NCI-H526 (cell line): Measurements from ENCODE around the gene RAB42.
"Not testable (repeated sequence)": the region's sequence is repeated elsewhere in the genome, so short reads cannot be mapped to it uniquely, and the experiment has no call there.

Experiments
- DNase-seq, 2 experiments: peaks; one replicate each; lab custom pipeline; 2025; lab: John Stamatoyannopoulos, UW

RAB42 gene

GRCh38 chr1:28591708-28592320 is at the start of gene RAB42:
Gene RAB42 (plus strand): TSS chr1:28592265. CDS start chr1:28592512, 247 bp downstream.
- peak in 1 of 2 experiments; percentile 42 for DNase-seq

- no peak for DNase-seq
These were observed 46.8 kb upstream of the RAB42 start for GRCh38 chr1:28545246-28545628.

GRCh38 chr1:28548318-28548717 is 43.7 kb upstream of the RAB42 start:
- no peak for DNase-seq

DNA sequence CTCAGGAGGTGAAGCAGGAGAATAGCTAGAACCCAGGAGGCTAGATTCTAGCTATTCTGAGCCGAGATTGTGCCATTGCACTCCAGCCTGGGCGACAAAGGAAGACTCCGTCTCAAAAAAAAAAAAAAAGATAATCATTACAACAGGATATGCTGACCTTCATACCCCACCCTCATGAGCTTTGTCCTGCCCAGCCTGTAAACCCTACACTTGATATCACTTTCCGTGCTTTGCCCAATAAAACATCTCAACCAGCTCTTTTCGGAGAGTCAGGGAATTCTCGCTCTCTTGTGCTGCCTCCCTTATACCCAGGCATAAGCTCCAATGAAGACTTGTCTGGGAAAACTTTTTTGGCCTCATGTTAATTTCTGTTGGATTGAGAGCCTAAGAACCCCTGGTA is 40.7 kb upstream of the RAB42 start:
- no peak for DNase-seq

DNA sequence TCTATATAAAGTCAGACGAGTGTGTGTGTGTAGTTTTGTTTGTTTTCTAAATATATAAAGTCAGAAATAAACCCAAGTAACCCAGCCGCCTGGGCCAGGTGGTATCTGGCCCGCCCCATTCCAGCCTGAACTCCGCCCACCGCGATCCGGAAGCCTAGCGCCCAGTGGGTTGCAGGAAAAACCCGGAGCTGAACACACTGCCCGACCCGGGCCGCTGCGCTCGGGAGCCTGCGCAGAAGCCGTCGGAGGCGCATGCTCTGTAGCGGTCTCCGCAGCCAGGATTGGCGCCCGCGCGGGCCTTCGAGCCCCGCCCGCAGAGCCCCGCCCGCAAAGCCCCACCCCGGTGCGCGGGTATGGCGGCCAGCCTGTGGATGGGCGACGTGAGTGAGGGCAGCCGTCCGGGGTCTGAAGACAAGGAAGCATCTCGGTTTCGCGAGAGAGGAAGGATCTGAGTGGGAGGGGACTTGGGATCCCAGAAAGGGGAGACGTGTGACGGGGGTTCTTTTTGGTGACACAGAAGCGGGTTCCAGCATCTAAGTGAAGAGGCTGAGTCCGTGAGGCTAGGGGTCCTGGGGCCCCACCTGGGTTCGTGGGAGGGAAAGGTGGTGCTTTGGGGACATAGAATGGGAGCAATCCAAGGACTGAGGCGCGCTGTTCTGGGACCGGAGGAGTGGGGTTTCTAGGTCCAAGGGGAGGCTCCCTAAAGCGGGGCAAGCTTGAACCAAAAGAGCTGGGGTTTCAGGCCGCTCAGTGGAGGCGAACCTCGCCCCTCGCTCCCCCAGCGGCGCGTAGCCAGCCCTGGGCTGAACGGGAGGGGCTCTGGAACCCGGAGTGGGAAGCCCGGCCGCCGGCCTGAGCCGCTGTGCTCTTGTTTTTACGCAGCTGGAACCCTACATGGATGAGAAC is 39.1 kb upstream of the RAB42 start, which contains the start of gene TRNAU1AP:
Gene TRNAU1AP, plus strand, starts transcription at position 328 of the 906 bp plus-strand sequence. Its CDS starts 26 bp downstream, at position 354.
- peak; percentile 88 to 98 for DNase-seq

DNA sequence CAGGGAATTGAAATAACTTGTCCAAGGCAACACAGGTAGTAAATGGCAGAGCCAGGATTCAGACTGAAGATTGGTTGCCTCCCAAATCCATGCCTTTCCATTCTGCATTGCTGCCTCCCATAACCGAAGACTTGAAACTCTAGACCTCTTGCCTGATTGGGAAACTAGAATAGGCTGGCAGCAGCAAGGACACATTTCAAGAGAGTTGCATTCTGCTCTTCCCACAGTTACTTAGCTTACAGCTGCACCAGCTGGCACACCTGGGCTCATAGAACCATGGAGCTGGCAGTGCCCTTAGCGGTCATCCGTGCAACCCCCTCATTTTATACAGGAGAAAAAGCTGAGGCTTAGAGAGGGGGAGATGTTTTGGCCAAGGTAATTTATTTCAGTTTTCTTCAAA is 31.2 kb upstream of the RAB42 start:
- DNase-seq = no peak

GRCh38 chr1:28564310-28564709 is 27.8 kb upstream of the RAB42 start:
- DNase-seq = no peak

GRCh38 chr1:28565040-28565439 is 27.0 kb upstream of the RAB42 start:
- no peak for DNase-seq

GRCh38 chr1:28565726-28566125 is 26.3 kb upstream of the RAB42 start:
- DNase-seq = no peak

- no peak for DNase-seq
These were observed 25.1 kb upstream of the RAB42 start for GRCh38 chr1:28566931-28567330.

- DNase-seq = no peak
These were observed 20.2 kb upstream of the RAB42 start for GRCh38 chr1:28571911-28572310.

GRCh38 chr1:28572891-28573290 is 19.2 kb upstream of the RAB42 start:
- not testable (repeated sequence) for DNase-seq

DNA sequence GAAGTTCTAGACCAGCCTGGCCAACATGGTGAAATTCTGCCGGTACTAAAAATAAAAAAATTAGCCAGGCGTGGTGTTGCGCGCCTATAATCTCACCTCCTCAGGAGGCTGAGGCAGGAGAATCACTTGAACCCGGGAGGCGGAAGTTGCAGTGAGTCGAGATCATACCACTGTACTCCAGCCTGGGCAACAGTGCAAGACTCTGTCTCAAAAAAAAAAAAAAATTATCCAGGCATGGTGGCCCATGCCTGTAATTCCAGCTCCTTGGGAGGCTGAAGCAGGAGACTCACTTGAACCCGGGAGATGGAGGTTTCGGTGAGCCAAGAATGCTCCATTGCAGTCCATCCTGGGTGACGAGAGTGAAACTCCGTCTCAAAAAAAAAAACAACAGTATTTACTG is 18.5 kb upstream of the RAB42 start:
- no peak for DNase-seq

GRCh38 chr1:28577052-28577678 is 14.9 kb upstream of the RAB42 start:
- no peak for DNase-seq

DNA sequence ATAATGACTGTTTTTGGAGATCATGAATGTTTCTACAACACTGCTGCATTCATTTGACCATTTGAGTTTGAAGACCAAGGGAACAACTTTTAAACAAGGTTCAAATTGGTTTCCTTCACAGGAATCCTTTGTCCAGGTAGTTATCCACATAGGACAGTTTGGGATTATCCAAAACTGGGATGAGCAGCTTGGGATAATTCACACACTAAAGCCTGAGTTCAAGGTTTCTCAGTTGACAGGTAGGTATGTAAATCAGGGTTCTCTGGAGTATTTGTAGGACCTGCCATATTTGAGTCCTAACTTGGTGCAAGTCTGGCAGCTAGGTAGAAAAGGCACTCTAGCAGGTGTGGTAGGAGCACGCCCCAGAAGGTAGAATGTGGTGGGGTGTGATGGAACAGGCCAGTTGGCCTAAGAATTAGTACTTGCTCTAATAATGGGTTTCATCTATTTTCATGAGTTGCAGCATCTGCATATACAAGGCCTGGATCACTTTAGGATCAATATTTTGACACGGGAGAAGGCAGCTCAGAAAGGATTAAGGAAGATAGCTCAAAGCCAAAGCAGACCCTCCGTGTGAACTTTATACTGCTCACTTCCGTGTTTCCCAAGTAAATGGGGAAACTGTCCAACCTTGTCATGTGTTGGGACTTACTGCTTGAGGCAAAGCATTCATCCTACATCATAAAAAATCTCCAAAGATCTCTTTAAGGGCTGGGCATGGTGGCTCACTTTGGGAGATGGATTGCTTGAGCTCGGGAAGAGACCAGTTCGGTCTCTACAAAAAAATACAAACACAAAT is 14.1 kb upstream of the RAB42 start:
- no peak for DNase-seq

DNA sequence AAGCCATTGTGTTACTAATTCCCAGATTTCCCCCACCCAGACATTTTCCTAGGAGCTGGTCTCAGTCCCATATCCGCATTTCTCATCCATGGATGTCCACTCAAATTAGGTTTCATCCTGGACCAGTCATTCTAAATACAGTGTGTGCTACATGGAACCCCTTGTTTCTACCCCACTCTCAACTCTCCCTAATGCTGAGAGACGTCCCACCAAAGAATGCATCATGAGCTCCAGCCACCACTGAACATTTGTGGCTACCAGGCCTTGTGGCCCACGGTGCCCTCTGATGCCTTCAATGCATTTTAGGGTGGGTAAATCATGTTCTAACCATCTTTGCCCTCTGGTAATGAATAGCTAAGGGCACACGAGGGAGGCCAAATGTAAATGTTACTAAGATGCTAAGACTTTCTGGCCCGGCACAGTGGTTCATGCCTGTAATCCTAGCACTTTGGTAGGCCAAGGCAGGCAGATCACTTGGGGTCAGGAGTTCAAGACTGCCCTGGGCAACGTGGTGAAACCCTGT is 13.3 kb upstream of the RAB42 start:
- DNase-seq = no peak

GRCh38 chr1:28579401-28579800 is 12.7 kb upstream of the RAB42 start:
- no peak for DNase-seq

- DNase-seq = peak; percentile 55 to 69
These were observed 11.1 kb upstream of the RAB42 start for GRCh38 chr1:28580722-28581530.

GRCh38 chr1:28581531-28582247 is 10.4 kb upstream of the RAB42 start:
- peak; percentile 83 to 97 for DNase-seq

- peak; percentile 26 to 64 for DNase-seq
These were observed 9.8 kb upstream of the RAB42 start for GRCh38 chr1:28582248-28582615.
